Fibroblast of mammary gland (primary cell): ENCODE data around the gene CSF2RB.
A peak's percentile ranks its signal among the peaks of the same experiment; 100 is the strongest.

Experiments
- DNase-seq: peaks from one replicate; pipeline ENCODE4 v3.0.0-alpha.2; 2010; ENCODE audit warnings: low read depth
- H3K4me3 ChIP-seq: 2 replicates; pipeline ENCODE4 v1.5.1; 2011; ENCODE audit warnings: low read depth, mild to moderate bottlenecking, low read length, moderate library complexity; ENCODE audit not compliant: control insufficient read depth
- TF ChIP-seq, protein P1 (sequence below): conservative IDR thresholded peaks from 2 replicates; pipeline ENCODE4 v1.5.1; 2011; ENCODE audit warnings: low read depth, low read length, inconsistent platforms; ENCODE audit not compliant: control insufficient read depth, insufficient read depth

CSF2RB gene

DNA sequence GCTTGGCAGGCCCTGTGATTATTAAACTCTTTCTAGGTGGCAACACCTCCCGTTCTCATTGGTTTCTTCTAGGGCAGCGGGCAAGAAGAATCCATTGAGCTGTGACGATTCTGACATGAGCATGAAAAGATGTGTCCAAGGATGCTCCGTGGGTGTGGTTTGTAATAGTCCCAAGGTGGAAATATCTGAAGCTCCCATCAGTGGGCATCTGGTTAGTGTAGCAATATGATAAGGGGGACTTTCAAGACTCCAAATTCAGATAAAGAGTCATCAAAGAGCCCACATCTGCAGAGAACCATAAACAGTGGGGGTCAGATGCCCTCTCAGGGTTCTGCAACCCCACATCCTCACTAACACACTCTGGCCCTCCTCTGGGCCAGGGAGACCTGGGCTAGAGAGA lies 63.2 kb downstream of the CSF2RB start:
- H3K4me3 ChIP-seq, result no peak overlapping the region
- DNase-seq, result no peak
- TF ChIP-seq, protein P1, sequence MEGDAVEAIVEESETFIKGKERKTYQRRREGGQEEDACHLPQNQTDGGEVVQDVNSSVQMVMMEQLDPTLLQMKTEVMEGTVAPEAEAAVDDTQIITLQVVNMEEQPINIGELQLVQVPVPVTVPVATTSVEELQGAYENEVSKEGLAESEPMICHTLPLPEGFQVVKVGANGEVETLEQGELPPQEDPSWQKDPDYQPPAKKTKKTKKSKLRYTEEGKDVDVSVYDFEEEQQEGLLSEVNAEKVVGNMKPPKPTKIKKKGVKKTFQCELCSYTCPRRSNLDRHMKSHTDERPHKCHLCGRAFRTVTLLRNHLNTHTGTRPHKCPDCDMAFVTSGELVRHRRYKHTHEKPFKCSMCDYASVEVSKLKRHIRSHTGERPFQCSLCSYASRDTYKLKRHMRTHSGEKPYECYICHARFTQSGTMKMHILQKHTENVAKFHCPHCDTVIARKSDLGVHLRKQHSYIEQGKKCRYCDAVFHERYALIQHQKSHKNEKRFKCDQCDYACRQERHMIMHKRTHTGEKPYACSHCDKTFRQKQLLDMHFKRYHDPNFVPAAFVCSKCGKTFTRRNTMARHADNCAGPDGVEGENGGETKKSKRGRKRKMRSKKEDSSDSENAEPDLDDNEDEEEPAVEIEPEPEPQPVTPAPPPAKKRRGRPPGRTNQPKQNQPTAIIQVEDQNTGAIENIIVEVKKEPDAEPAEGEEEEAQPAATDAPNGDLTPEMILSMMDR, result no peak

DNA sequence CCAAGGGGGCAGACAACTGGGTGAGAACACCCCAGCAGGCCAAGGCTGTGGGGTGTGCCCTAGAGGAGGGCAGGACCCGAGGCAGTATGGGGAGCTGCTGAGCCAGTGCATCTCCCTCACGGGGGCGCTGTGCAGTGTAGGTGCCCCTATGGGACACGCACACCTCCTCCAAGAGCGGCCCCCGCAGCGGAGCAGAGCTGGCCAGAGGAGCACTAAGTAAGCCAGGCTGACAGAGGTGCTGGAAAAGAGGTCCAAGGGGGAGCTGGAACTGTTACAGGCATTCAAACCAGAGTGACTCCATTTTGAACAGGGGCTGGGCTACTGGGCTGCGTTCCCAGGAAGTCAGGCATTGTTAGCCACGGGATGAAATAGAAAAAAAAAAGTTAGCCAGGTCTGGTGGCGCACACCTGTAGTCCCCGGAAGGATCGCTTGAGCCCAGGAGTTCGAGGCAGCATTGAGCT lies 64.0 kb downstream of the CSF2RB start:
- peak; percentile 7 for DNase-seq
- H3K4me3 ChIP-seq, result peak overlapping the region; percentile 24

DNA sequence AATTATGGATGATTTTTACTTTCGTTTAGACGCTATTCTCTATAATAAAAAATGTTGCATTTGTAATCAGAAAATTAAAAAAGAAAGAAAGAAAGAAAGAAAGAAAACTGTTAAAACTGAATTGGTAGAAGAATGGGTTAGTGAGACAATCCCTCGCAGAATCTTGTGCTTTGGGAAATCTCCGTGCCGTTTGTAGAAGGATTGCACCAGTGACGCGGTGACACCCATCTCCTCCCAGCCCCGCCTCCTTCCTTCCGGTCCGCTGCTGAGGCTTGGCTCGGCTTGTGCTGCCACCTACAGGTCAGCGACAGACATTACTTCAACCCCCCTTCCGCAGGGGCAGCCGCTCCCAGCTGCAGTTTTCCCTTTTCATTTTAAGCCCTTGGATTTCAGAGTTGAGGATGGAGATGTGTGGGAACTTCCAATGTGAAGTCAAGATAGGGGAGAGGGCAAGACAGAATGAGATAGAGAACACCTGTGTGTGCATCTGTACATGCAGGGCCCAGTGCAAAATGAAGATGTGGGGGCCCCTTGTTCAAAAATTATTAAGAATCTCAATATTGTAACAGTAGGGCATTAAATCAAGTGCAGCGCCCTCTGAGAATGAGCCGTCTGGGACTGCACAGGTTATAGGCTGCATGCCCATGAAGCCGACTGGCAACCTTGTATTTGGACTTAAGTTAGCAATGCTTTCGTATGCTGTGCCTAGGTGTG lies 64.7 kb downstream of the CSF2RB start:
- TF ChIP-seq, protein P1, result peak; percentile 81
- H3K4me3 ChIP-seq, result peak overlapping the region; percentile 24
- peak; percentile 78 for DNase-seq

More for the DNA sequence above, 64.0 kb downstream of the CSF2RB start:
- TF ChIP-seq, protein P1, result peak; percentile 20

DNA sequence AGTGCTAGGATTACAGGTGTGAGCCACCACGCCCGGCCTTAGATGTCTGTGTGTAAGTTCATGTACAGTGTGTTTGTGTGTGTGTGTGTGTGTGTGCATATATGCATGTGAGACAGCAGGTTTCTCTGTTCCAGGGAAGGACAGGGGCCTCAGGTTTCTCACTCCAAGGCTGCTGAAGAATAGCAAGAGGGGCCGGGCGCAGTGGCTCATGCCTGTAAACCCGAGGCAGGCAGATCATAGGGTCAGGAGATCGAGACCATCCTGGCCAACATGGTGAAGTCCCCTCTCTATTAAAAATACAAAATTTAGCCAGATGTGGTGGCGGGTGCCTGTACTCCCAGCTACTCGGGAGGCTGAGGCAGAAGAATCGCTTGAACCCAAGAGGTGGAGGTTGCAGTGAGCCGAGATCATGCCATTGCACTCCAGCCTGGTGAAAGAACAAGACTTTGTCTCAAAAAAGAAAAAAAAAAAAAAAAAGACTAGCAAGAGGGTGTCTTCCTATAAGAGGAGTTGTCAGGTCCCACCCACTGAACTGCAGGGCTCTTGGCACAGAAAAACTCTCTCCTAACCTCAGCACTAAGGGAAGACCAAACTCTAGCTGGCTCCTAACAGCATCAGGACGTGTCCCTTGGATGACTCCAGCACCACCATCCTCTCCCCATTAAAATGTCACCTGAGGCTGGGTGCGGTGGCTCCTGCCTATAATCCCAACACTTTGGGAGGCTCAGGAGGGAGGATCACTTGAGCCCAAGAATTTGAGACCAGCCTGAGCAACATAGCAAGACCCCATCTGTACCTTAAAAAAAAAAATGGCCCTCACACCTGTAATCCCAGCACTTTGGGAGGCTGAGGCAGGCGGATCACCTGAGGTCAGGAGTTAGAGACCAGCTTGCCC lies 65.8 kb downstream of the CSF2RB start:
- TF ChIP-seq, protein P1, result no peak
- H3K4me3 ChIP-seq, result no peak overlapping the region
- no peak for DNase-seq

DNA sequence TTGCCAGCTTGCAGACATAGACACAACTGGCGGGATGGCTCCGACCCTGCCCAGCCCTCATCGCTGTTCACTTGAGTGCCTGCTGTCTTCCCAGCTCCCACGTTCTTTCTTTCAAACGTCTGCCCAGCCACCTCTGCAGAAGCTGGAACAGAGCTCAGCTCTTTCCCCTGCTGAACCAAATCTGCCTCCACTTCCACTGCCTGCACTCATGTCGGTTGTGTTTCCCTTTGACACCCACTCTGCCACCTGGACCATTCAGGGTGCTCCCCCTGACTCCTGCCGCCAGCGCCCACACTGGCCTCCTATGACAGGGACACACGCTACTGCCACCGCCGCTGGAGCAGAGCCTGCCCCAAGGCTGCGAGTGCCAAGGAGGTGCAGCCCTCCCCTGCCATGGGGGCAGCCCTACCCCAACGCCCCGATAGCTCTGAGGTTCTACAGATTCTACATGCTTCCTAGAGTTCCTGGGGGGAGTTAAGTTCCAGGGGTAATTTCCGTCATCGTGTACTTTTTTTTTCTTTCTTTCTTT lies 67.9 kb downstream of the CSF2RB start:
- TF ChIP-seq, protein P1, result no peak
- H3K4me3 ChIP-seq, result no peak overlapping the region
- DNase-seq, result no peak

DNA sequence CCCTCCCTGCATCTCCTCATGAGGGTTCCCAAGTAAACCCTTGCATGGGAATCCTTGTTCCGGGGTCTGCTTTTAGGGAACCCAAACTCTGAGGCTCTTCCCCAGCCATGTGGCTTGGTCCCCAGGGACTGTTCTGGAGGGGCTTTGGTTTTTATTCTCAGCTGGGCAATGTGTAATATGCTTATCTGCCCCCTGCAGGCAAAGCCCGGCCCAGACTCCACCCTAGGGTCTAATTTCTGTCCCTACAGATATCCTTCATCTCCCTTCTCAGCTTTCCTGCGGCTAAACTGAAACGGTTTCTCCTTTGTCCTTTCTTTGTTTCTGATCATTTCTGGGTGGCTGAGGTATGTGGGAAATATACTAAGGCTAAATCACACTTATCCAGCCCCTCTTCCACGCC lies 68.7 kb downstream of the CSF2RB start:
- H3K4me3 ChIP-seq, result no peak overlapping the region
- TF ChIP-seq, protein P1, result no peak
- no peak for DNase-seq
